ENCODE measurements around the gene TMEM26.

The TMEM26 gene

DNA sequence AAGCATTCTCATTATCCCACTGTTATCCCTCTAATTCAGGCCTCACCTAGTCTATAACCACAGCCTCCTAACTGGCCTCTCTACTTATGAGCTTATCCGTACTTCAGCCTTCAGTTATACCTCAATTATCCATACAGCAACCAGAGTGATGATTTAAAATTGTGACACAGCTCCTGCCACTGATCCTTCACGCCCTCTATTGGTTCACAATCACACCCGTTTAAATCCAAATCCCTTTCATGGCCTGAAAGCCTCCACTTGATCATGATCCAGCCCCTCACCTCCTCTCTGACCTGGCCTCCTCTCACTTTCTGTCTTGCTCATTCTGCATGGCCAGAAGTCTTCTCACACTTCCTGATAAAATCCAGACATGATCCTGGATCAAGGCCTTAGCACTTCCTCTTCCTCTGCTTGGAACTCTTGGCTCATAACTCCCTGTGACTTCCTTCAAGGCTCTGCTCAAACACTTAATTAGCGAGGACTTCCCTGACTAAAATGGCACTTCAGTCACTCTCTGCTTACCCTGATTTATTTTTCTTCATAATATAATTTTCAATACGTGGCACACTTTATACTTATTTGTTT, 19.0 kb upstream of the TMEM26 start:
- no peak for TF ChIP-seq CTCF (conservative IDR thresholded peaks at IDR 0.05; ENCODE audit: control insufficient read depth, insufficient read depth, low read depth, low read length)
- no peak for DNase-seq (ENCODE audit: low read depth)
- no peak overlapping the region for H3K4me3 ChIP-seq (ENCODE audit: control insufficient read depth, low read depth, low read length)

- no peak for TF ChIP-seq CTCF (conservative IDR thresholded peaks at IDR 0.05; ENCODE audit: control insufficient read depth, insufficient read depth, low read depth, low read length)
- DNase-seq (ENCODE audit: low read depth): no peak
- H3K4me3 ChIP-seq (ENCODE audit: control insufficient read depth, low read depth, low read length): no peak overlapping the region
These were observed 18.3 kb upstream of the TMEM26 start for GRCh38 chr10:61471491-61471890.

DNA sequence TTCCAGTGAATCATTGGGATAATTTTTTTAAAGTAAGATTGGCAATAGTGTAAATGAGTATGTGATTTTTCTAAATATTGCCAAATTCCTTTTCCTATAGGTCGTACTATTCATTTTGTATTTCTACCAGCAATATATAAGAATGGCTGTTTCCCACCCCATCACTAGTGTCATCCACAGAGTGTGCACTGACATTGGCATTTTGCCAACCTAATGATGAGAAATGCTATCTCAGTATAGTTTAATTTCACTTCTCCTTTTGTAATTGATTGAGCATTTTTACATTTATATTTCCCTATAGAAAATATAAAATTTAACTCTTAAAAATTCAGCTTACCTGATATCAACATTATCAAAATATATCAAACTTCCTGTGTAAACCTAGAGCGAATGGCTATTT, 17.6 kb upstream of the TMEM26 start:
- no peak overlapping the region for H3K4me3 ChIP-seq (ENCODE audit: control insufficient read depth, low read depth, low read length)
- no peak for TF ChIP-seq CTCF (conservative IDR thresholded peaks at IDR 0.05; ENCODE audit: control insufficient read depth, insufficient read depth, low read depth, low read length)
- DNase-seq (ENCODE audit: low read depth): no peak

GRCh38 chr10:61465901-61466632, 12.9 kb upstream of the TMEM26 start:
- peak; percentile 58 for DNase-seq (ENCODE audit: low read depth)
- TF ChIP-seq CTCF (conservative IDR thresholded peaks at IDR 0.05; ENCODE audit: control insufficient read depth, insufficient read depth, low read depth, low read length): no peak
- H3K4me3 ChIP-seq (ENCODE audit: control insufficient read depth, low read depth, low read length): no peak overlapping the region

DNA sequence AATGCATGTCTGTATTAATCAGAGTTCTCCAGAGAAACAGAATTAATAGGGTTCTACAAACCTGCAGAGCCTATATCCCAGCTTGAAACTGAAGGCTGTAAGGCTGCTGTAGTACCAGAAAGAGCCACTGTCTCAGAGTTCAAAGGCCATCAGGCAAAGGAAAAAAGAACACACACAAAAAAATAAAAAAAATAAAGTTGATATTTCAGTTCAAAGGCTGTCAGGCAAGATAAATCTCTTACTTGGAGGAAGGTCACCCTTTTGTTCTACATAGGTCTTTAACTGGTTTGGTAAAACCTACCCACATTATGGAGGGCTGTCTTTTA, 12.0 kb upstream of the TMEM26 start:
- DNase-seq (ENCODE audit: low read depth): no peak
- peak; percentile 17 for TF ChIP-seq CTCF (conservative IDR thresholded peaks at IDR 0.05; ENCODE audit: control insufficient read depth, insufficient read depth, low read depth, low read length)
- H3K4me3 ChIP-seq (ENCODE audit: control insufficient read depth, low read depth, low read length): no peak overlapping the region

DNA sequence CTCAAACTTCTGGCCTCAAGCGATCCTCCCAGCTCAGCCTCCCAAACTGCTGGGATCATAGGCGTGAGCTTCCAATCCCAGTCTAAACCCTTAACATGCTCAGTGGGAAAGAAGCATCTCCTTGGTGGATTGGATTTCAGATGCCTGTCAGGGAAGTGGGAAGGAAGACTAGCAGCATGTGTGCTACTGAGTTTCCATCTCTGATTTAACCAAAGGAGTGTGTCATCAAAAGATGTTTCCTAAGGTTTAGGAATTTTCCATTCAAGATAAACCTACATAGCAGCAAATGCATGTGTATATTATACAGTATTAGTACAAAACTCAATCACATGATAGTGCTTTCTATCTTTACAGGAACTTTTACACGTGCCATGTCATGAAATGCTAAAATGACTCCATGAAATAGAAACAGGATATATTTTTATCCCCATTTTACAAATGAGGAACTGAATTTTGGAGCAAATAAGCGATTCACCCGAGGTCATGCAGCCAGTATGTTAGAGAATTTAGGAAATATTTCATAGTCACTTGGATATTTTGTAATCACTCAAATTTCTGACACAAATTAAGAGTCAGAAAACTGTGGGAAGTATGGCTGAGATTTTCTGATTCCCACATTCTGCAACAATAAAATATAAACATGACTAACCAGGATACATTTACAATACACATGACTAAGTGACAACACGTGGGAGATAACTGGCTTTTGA, 11.4 kb upstream of the TMEM26 start:
- DNase-seq (ENCODE audit: low read depth): peak; percentile 93
- no peak overlapping the region for H3K4me3 ChIP-seq (ENCODE audit: control insufficient read depth, low read depth, low read length)
- TF ChIP-seq CTCF (conservative IDR thresholded peaks at IDR 0.05; ENCODE audit: control insufficient read depth, insufficient read depth, low read depth, low read length): no peak

Data from fibroblast of mammary gland (primary cell).